ENCODE measurements around the gene CNN3.

GRCh38 chr1:94909486-94909885, 17.4 kb downstream of the CNN3 start:
- no peak for TF ChIP-seq POLR2AphosphoS5 (IDR thresholded peaks at IDR 0.05)
- TF ChIP-seq, protein P1, sequence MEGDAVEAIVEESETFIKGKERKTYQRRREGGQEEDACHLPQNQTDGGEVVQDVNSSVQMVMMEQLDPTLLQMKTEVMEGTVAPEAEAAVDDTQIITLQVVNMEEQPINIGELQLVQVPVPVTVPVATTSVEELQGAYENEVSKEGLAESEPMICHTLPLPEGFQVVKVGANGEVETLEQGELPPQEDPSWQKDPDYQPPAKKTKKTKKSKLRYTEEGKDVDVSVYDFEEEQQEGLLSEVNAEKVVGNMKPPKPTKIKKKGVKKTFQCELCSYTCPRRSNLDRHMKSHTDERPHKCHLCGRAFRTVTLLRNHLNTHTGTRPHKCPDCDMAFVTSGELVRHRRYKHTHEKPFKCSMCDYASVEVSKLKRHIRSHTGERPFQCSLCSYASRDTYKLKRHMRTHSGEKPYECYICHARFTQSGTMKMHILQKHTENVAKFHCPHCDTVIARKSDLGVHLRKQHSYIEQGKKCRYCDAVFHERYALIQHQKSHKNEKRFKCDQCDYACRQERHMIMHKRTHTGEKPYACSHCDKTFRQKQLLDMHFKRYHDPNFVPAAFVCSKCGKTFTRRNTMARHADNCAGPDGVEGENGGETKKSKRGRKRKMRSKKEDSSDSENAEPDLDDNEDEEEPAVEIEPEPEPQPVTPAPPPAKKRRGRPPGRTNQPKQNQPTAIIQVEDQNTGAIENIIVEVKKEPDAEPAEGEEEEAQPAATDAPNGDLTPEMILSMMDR (IDR thresholded peaks at IDR 0.05): no peak

Measured in breast epithelium (tissue), 3 donors.